Natural killer cell (primary cell): Measurements from ENCODE around the gene SLC25A20. TPM values are rescaled to one million over a fixed set of nuclear protein-coding genes. Genes with fewer than 3 reads are reported as not detected.
"Not testable (repeated sequence)": the region's sequence is repeated elsewhere in the genome, so short reads cannot be mapped to it uniquely, and the experiment has no call there.

ENCODE experiments used
- ATAC-seq, 3 donors: fragments of 150-1000 bp in 2 of 3; fragments of 200-7000 bp in 1 of 3; cut with Tn5 transposase; 1 replicate in 1 of 3; 2 replicates in 2 of 3; pipeline ENCODE4 v1.10.0; 2021; ENCODE audit warnings: mild to moderate bottlenecking in 2 of 3, moderate library complexity in 2 of 3
- DNase-seq, 2 donors: peaks; one replicate each; pipeline versions ENCODE4 v3.0.0 to v3.0.0-alpha.2; 2013 to 2021; ENCODE audit warnings: mixed read lengths in 1 of 2
- H3K27ac ChIP-seq: one replicate; pipeline ENCODE4 v1.5.1; 2013; ENCODE audit warnings: mild to moderate bottlenecking, low read length
- H3K27me3 ChIP-seq: one replicate; pipeline ENCODE4 v1.6.1; 2013; ENCODE audit warnings: low read length; ENCODE audit not compliant: control insufficient read depth, insufficient read depth
- H3K36me3 ChIP-seq: one replicate; pipeline ENCODE4 v1.6.1; 2013; ENCODE audit warnings: low read length; ENCODE audit not compliant: control insufficient read depth, insufficient read depth
- H3K4me1 ChIP-seq: one replicate; pipeline ENCODE4 v1.6.1; 2013; ENCODE audit warnings: low read length; ENCODE audit not compliant: control insufficient read depth, insufficient read depth
- H3K4me3 ChIP-seq: one replicate; pipeline ENCODE4 v1.5.1; 2013; ENCODE audit warnings: low read length
- H3K9me3 ChIP-seq: one replicate; pipeline ENCODE4 v1.6.1; 2013; ENCODE audit warnings: low read length; ENCODE audit not compliant: control insufficient read depth, insufficient read depth
- H3K27ac Mint-ChIP-seq, 2 donors: one replicate each; pipeline ENCODE4 v1.8.0; 2022; ENCODE audit warnings: mild to moderate bottlenecking in 2 of 2, mixed read lengths in 2 of 2, moderate library complexity in 1 of 2
- H3K27me3 Mint-ChIP-seq, 2 donors: one replicate each; pipeline ENCODE4 v1.8.0; 2022; ENCODE audit warnings: low read depth in 2 of 2, mixed read lengths in 2 of 2
- H3K36me3 Mint-ChIP-seq: one replicate; pipeline ENCODE4 v1.8.0; 2022; ENCODE audit warnings: mixed read lengths
- H3K4me1 Mint-ChIP-seq, 2 donors: one replicate each; pipeline ENCODE4 v1.8.0; 2022; ENCODE audit warnings: mixed read lengths in 2 of 2
- H3K4me3 Mint-ChIP-seq: one replicate; pipeline ENCODE4 v1.8.0; 2022; ENCODE audit warnings: mild to moderate bottlenecking, moderate library complexity, mixed read lengths
- H3K9me3 Mint-ChIP-seq, 2 donors: one replicate each; pipeline ENCODE4 v1.8.0; 2022; ENCODE audit warnings: mixed read lengths in 2 of 2
- WGBS: methylation state at CpG from one replicate; pipeline ENCODE4 v1.1.7; 2013; ENCODE audit warnings: missing lambda C conversion rate; ENCODE audit not compliant: insufficient coverage; 5-methylcytosine and 5-hydroxymethylcytosine counted together
- intact Hi-C: fragments of 100-400 bp; cut with micrococcal nuclease; formaldehyde crosslinking; loops from one replicate; pipeline ENCODE4 v1.14.2; 2022
- total RNA-seq, 4 donors: library from RNA; stranded (reverse); fragments of 120-200 nt in 1 of 4; gene quantifications; one replicate each; pipeline versions ENCODE4 v1.2.3 to v1.2.4, GENCODE V29; 2013 to 2022
- TF ChIP-seq, protein P1 (sequence below): fragments of 200-600 bp; IDR thresholded peaks from one replicate; pipeline ENCODE4 v1.8.0; 2022; ENCODE audit warnings: antibody characterized with exemption

The SLC25A20 gene
- total RNA-seq, 3 donors from 2014 or later (not counting 1 experiment from before 2014, with no cell fraction given): 29.5 to 64.0 (median 48.3) TPM

DNA sequence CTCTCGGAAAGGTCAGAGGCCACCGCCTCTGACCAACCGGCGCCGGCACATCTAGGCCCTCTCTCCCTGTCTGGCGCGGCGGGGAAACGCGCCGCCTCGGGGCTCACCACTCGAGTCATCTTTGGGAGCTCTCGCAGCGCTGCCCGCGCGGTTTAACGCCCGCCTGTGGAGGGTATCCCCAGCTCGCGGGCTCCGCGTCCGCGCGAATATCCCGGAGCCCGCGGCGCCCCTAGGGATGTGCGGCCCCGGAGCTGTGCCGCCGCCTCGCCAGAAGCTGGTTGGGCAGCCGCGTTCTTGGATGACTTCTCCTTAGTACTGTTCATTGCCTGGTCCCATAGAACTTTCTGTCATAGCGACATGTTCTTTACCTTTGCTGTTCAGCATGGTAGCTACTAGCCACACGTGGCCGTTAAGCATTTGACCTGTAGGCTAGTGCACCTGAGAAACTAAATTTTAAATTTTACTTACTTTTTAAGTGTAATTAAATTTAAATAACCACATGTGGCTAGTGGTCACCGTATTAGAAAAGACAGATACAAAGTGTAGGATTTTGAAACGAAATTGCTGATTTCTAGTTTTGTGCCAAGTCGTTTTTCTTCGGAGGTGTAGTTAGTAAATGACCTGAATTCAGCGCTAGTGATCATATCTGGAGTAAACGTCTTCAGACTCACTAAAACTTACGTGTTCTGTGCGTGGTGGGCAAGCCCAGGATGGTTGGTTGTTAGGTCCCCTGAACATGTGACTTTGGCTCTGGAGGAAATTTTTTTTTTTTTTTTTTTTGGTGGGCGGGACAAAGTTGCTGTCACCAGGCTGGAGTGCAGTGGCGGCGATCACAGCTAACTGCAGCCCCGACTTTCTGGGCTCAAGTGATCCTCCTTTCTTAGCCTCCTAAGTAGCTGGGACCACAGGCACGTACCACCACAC, 20.8 kb upstream of the SLC25A20 start:
- Mint-ChIP-seq H3K9me3 (no peaks in the 10 kb centered on the region), H3K4me1 (peaks cover 15 to 20% of the 10 kb centered on the region in 2 donors), H3K4me3 (peak overlapping the region; percentile 93), H3K36me3 (no peaks in the 10 kb centered on the region), H3K27ac (peak overlapping the region; percentile 94 to 99), H3K27me3 (no peaks in the 10 kb centered on the region)
- TF ChIP-seq, protein P1, sequence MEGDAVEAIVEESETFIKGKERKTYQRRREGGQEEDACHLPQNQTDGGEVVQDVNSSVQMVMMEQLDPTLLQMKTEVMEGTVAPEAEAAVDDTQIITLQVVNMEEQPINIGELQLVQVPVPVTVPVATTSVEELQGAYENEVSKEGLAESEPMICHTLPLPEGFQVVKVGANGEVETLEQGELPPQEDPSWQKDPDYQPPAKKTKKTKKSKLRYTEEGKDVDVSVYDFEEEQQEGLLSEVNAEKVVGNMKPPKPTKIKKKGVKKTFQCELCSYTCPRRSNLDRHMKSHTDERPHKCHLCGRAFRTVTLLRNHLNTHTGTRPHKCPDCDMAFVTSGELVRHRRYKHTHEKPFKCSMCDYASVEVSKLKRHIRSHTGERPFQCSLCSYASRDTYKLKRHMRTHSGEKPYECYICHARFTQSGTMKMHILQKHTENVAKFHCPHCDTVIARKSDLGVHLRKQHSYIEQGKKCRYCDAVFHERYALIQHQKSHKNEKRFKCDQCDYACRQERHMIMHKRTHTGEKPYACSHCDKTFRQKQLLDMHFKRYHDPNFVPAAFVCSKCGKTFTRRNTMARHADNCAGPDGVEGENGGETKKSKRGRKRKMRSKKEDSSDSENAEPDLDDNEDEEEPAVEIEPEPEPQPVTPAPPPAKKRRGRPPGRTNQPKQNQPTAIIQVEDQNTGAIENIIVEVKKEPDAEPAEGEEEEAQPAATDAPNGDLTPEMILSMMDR: no peak
- peak overlapping the region; percentile 93 for H3K27ac ChIP-seq
- ATAC-seq (peak; percentile 50 to 70 (median 54)), DNase-seq (peak; percentile 68 to 83)
- H3K4me3 ChIP-seq: peak overlapping the region; percentile 69
- H3K9me3 ChIP-seq: no peaks in the 10 kb centered on the region
- under 1% methylated on average over 54 of the region's 54 CpGs for WGBS
- H3K4me1 ChIP-seq: peaks cover 32% of the 10 kb centered on the region
- H3K27me3 ChIP-seq: no peaks in the 10 kb centered on the region
- intact Hi-C loops: loop anchor here (1.0 to 5.0 kb wide), 4 partner anchors 8 to 107 kb away; partner anchors contain the start of genes PRKAR2A and WDR6
- H3K36me3 ChIP-seq: peaks cover 22% of the 10 kb centered on the region

DNA sequence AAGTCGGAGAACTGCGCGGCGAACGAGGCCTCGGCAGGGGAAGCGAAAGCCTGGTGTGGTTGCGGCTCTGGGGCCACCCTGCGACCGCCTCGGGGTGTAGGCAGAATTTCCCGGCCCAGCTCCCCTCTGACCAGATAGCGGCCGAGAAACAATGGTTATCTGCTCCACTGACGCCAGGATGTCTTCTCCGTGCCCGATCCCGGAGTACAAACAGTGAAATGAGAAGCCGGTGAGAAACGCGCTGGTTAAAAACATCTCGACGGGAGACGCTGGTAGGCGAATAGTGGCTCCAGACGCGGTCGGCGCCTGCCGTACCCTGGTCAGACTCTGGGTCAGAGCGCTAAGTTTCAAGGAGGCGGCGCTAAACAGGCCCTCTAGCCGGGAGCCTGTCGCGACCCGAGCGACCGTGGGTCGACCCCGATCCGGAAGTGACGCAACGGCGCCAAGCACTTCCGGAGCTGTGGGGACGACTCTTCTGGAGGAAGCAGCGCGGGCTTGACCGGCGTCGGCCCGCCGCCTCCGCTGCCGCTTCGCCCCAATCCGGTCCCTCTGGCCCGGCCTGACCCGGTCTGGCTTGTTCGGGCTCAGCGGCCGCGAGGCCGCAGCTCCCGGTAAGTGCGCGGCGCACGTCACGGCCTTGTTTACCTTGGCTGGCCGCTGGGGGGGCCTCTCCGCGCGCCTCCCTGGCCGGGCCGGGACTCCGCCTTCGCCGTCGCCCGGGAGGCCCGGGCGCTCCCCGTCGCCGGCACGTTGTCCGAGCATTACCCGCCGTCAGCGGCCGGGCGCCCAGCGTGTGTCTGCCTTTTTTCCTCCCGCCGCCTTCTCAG, 19.9 kb upstream of the SLC25A20 start, which contains the start of gene ARIH2:
ARIH2 (plus strand) TSS at position 455 of the 827 bp plus-strand sequence. CDS start 8,717 bp downstream, outside the sequence.
- DNase-seq (peak; percentile 90 to 96), ATAC-seq (peak; percentile 71 to 90 (median 78))
- peak within 1 kb of the TSS; percentile 94 to 99 for H3K27ac Mint-ChIP-seq
- Histone ChIP-seq H3K27ac (peak within 1 kb of the TSS; percentile 93), H3K27me3 (no peaks in the 10 kb centered on the region), H3K4me1 (peaks cover 32% of the 10 kb centered on the region), H3K9me3 (no peaks in the 10 kb centered on the region), H3K4me3 (peak within 1 kb of the TSS; percentile 69), H3K36me3 (peaks cover 14% of the 10 kb centered on the region)
- intact Hi-C loops: loop anchor here (1.0 to 5.0 kb wide), 5 partner anchors 9 to 106 kb away; partner anchors contain the start of genes PRKAR2A and WDR6
- TF ChIP-seq, protein P1: peak; percentile 21
- H3K9me3 Mint-ChIP-seq: no peaks in the 10 kb centered on the region
- peaks cover 15 to 20% of the 10 kb centered on the region in 2 donors for H3K4me1 Mint-ChIP-seq
- under 1% methylated on average over 97 of the region's 97 CpGs for WGBS
- H3K36me3 Mint-ChIP-seq: no peaks in the 10 kb centered on the region
- H3K4me3 Mint-ChIP-seq: peak within 1 kb of the TSS; percentile 93
- no peaks in the 10 kb centered on the region for H3K27me3 Mint-ChIP-seq

DNA sequence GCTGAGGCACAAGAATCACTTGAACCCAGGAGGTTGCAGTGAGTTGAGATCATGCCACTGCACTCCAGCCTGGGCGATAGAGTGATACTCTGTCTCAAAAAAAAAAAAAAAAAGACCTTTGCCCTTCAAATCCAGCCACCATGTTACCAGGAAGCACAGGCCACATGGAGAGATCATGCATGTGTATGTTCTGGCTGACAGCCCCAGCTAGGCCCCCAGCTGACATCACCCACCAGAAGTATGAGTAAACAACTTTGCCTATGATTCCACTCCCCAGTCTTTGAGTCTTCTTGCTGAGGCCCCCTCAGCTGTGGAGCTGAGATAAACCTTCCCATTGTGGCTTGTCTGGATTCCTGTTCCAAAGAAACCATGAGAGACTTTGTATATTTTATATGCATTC, 16.6 kb upstream of the SLC25A20 start:
- 83% methylated on average over 1 of the region's 1 CpG for WGBS
- H3K4me1 ChIP-seq: peaks cover 22% of the 10 kb centered on the region
- Mint-ChIP-seq H3K4me3 (no peak overlapping the region), H3K4me1 (peaks cover 15 to 19% of the 10 kb centered on the region in 2 donors), H3K27me3 (no peaks in the 10 kb centered on the region), H3K9me3 (no peaks in the 10 kb centered on the region), H3K27ac (no peak overlapping the region), H3K36me3 (no peaks in the 10 kb centered on the region)
- no peaks in the 10 kb centered on the region for H3K9me3 ChIP-seq
- ATAC-seq (no peak), DNase-seq (no peak)
- H3K27me3 ChIP-seq: no peaks in the 10 kb centered on the region
- no peak overlapping the region for H3K4me3 ChIP-seq
- intact Hi-C loops: loop anchor here (5.0 kb wide), 2 partner anchors 68 to 92 kb away; partner anchors contain the start of genes PRKAR2A and WDR6
- TF ChIP-seq, protein P1: no peak
- H3K36me3 ChIP-seq: no peaks in the 10 kb centered on the region
- H3K27ac ChIP-seq: no peak overlapping the region

DNA sequence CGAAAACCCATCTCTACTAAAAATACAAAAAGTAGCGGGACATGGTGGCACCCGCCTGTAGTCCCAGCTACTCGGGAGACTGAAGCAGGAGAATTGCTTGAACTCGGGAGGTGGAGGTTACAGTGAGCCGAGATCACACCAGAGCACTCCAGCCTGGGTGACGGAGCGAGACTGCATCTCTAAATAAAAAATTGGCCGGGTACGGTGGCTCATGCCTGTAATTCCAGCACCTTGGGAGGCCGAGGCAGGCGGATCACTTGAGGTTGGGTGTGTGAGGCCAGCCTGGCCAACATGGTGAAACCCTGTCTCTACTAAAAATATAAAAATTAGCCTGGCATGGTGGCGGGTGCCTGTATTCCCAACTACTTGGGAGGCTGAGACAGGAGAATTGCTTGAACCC, 8.3 kb upstream of the SLC25A20 start:
- H3K27ac ChIP-seq, H3K4me3 Mint-ChIP-seq, intact Hi-C loops, H3K9me3 Mint-ChIP-seq, H3K36me3 ChIP-seq, H3K4me3 ChIP-seq, H3K4me1 ChIP-seq, ATAC-seq, DNase-seq, H3K36me3 Mint-ChIP-seq, H3K27me3 ChIP-seq, H3K4me1 Mint-ChIP-seq, H3K27ac Mint-ChIP-seq, H3K27me3 Mint-ChIP-seq, H3K9me3 ChIP-seq: not testable (repeated sequence)
- WGBS: 97% methylated on average over 12 of the region's 13 CpGs
